ENCODE results near the gene MAP3K20.

The MAP3K20 gene

DNA sequence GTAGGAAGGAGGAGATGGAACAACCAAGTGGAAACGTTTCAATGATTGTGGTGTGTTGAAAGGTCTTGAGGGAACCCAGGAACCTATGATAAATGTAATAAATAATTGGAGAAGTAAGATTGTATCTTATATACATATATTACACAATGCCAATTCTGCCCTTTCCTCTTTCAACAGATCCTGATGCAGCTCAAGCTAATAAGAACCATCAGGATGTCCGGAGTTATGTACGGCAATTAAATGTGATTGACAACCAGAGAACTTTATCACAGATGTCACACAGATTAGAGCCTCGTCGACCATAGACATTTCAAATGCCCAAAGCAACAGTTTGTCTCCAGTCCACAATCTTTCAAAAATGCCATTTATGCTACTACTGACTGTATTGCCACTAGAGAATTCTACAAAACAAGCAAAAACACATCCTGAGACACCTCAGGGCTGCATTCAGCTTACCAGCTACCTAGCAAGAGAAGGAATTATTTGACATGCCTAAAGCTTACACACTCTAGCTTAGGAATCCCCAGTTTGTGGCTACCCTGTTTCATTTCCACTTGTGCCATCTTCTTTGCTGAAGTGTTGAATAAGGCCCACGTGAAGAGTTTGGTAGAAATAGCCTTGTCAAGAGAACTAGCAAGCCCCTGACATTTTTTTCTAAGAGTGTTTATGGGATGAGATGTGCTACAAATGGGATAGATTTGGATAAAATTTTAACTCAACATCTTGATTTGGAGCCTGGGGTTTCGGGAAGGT, 24.0 kb upstream of the MAP3K20 start:
- peak; percentile 35 to 40 for DNase-seq

DNA sequence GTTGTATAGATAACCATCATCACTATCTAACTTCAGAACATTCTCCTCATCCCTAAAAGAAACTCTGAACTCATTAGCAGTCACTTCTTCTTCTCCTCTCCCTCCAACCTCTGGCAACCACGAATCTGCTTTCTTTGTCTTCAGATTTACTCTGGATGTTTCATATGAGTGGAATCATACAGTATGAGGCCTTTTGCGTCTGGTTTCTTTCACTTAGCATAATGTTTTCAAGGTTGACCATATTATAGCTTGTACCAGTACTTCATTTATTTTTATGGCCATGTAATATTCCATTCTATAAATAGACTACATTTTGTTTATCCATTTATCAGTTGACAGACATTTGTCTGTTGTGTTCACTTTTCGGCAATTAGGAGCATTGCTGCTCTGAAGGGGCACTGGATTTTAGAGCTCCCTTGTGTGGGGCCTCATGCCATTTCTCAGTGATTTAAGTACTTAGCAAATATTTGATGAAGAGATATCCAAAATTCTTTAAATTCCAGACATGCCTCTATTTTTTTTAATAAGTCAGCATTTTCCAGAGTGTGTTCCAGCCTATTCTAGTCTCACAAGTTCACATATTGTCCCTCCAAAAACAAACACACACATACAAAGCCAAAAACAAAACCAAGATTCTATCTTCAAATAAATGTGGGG, 22.5 kb upstream of the MAP3K20 start:
- no peak for DNase-seq

DNA sequence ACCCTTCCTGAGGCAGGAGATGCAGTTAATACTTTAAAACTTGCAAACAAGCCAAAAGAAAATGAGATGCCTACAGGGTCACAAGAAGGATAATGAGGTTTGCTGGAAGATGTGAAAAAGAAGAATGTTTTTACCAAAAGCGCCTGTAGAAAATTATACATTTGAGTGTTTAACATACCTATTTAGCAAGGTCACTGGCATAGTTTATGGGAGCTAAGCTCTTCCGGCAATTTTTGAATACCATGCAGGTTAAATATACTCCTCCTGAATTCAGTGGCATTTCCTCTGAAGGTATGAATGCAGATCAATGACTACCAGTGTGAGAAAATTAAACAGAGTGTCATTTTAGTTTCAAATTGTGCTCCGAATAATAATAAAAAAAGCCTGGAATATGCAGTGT, 21.2 kb upstream of the MAP3K20 start:
- DNase-seq, result no peak

DNA sequence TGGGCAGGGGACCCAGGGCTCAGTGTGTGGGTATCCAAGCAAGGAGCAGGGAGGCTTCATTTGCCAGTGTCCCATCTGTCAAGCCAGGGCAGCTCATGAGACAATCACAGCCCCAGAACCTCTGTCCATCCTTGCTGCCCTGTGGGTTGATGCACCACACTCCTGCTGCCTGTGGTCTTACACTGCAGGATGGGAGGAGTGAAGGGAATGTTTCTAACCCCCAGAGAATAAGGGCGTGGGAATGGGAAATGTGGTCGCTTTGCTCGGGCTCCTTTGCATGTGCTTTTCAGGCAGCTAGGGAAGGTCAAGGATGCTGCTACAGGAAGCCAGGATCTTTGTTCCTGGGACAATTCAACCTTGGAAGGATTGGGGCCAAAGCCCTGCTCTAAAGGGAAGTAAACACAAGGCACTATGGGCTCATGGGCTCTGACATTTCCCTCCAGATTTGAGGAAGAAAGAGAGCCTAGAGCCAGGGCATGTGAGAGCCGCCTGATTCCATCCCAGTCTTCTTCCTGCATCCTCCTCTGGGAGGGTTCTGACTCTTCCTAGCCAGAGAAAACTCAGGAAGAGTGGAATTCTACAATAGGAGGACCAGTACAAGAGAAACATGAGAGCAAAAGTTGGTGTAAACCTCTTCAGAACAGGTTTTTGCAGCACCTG, 18.8 kb upstream of the MAP3K20 start:
- DNase-seq, result peak; percentile 36 to 38

DNA sequence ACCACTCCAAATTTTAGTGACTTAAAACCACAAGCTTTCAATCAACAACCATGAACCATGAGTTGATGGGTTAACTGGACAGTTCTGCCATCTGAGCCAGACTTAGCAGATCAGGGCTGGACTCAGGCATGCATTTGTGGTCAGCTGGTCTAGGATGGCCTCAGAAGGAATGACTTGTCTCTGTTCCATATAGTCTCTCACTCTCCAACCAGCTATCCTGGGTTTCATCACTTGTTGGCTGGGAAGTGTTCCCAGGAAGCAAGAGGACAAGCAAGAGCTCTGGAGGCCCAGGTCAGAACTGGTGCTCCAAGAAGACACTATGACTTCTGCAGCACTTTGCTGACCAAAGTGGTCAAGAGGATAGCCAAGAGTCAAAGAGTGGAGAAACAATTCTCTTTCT, 17.5 kb upstream of the MAP3K20 start:
- DNase-seq, result no peak

DNA sequence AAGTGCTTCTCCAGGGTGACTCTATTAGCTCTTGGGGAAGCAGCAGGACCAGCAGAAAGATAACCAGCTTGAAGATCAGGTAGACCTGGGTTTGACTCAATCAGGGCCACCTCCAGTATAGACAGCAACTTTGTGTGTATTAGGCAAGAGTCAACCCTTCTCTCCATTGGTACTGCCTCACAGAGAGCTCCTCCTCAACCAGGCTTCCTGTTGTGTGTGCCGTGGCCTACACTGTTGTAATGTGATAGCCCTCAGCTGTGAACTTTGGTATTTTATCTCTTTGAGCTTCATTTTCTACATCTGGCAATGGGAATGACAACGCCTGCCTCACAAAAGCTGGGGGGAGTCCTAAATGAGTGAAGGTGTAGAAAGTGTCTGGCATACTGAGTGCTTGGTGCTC, 17.0 kb upstream of the MAP3K20 start:
- DNase-seq, result no peak

DNA sequence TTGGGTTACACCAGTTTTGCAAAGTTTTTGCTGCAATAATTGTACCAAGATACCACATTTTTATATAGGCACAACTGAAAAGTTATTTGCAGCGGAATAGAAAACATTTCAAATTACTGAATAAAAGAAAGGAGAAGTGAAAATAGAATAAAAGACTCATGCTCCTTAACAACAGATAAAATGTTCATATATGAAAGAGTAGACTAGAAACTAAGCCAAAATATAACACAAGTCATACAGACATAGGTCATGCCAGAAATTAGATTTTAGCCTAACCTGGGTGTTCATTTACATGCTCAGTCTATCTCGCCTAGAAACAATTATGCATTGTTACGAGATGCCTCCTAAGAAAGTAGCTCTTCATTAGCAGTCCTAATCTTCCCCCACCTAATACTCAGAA, 16.4 kb upstream of the MAP3K20 start:
- DNase-seq, result no peak

DNA sequence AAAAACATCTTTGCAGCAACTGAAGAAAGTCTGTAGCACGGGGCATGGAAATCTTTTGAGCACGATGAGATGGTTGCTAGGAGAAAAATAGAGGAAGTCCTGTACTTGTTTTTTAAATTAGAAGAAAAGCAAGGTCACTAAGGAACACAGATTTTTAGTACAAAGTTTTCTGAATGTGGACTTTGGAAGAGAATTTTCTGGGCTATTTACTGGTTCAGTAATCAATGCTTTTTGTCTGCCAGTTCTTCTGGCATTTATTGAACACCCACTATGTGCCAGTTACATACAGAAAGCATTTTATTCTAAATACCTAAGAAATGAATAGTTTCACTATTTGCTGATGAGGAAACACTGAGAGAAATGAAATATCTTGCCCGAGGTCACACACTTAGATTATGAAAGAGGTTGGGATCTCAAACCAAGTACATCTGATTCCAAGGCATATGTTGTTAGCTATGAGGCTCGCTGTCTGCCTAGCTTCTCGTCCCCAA, 15.6 kb upstream of the MAP3K20 start:
- peak; percentile 42 to 56 for DNase-seq

DNA sequence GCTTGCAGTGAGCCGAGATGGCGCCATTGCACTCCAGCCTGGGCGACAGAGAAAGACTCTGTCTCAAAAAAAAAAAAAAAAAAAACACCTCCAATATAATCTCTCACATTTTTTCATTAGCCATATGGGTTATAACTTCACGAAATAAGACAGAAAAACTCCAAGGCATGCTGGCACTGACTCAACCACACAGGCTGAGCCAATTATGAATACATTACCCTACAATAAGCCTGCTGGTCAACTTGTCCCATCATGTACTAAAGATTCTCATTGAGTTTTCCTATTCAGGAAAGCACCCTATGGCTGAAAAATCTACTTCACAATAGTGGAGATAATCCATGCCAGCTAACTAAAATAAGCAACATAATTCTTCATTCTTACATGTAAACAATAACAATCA, 12.8 kb upstream of the MAP3K20 start:
- no peak for DNase-seq

DNA sequence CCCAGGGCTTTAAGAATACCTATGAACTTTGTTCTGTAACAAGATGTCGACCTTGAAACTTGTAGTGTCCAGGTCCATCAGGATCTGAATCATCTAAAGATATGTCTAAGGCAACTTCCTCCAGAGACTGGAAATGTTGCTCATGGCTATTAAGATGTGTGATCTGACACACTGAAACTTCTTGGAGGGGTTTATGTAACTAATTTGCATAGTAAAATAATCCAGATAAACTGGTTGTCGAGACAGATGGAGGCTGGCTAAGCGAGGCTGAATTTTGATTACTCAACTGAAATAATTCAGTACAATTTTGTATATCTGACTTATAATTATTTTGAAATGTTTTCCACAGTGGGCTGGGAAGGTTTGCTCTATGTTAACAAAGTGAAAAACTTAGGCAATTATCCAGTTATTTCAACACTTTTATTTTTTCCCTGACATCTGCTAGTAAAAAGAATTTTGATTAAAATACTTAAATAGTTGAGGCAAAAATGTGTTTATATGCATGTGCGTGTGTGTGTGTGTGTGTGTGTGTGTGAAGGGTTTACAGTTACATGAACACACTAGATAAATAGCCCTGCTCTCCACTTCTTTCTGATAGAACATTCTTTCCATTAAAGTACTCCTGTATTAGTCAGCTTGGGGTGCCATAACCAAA, 11.4 kb upstream of the MAP3K20 start:
- no peak for DNase-seq

DNA sequence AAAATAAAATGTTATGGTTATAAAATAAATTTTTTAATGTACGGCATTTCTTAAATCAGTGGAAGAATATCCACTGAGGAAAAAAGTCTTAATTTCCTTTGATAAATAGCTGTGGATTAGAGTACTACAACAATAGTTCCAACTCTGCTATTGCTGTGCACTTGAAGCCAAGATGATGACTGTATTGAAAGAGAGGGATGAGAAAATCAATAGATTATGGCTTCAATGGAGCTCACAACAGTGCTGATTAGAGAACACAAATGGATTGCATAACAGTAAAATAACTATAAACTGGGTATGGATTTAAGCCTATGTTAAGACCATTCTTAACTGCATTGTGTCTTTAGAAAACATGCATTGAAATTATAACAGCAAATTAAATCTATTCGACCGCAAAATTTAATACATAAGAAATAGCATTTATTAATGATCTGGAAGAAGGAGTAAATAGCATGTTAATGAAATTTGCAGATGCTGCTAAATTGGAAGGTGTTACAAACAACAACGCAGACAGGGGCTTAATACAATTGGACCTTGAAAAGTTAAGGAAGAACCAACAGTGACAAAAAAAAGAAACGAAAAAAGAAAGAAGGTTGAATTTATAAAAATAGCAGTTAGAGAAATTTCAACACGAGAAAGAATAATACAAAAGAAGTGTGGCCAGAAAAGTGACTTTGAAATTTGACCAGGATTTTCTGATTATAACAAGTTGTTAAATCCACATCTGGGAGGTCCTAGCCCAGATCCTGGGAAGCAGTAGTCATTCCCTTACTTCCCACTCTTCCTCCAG, 8.6 kb upstream of the MAP3K20 start:
- no peak for DNase-seq

DNA sequence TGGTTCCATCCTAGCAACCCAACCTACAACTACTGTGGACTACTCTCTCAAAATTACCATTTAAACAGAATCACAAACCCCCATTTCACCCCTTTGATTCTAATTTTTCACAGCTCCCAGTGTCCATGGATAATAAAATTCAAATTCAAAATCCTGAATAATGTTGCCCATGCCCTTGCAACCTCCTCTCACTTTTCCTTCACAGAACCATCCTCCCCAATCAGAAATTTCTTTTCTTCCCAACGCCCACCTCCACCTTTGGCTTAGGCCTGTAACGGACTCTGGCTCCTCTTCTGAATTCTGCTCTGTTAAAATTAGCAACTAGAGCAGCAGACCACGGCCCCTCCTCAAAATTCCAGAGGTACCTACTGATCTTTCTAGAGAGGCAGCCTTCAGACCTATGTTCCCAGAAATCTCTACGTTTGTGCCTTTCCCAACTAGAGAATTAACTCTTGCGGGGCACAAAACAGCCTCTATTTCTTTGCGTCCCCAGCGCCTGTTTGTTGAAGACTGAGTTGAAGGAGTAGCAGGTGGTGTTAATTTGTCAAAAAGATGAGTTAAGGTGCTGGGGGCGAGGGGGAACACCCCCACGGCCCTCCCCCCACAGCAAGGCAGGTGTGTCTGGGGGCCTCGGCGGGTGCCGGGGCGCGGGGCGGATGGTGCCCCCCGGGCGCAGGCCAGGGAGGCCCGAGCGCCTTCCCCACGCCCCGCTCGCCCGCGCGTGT, 428 bp upstream of the MAP3K20 start:
- DNase-seq, result no peak

DNA sequence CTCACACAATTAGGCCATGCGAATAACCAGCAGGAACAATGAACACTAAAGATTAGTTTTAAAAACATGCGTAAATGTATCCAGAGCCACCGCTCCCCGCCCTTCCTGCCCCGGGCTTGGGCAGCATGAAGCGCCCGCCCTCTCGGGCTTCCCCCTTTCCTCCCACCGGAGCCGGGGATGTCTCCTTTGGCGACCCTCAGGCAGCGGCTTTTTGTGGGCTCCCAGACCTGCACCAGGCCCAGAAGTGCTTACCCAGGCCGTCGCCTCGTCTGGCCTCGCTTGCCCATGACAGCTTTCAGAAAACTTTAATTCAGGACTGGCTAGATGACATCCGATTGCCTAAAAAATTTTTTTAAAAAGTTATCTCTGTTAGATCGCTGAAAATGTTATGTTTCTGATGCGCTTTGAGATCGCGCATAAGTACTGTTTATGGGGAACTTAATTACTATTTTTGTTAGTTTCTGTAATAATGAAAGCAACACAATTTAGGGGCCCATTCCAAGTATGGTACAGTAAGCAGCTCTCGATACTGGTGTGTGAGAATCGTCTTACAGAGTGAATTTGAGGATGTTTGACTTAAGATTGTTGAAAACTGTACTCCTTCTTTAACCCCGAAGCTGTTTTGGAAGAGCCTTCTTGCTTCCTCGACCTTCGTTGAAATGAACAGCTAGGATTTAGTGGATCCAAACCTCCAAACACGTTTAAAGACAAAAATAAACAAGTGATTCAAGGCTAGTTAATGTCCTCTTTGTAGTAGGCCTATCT, 1.1 kb downstream of the MAP3K20 start:
- DNase-seq, result peak; percentile 24 to 57

DNA sequence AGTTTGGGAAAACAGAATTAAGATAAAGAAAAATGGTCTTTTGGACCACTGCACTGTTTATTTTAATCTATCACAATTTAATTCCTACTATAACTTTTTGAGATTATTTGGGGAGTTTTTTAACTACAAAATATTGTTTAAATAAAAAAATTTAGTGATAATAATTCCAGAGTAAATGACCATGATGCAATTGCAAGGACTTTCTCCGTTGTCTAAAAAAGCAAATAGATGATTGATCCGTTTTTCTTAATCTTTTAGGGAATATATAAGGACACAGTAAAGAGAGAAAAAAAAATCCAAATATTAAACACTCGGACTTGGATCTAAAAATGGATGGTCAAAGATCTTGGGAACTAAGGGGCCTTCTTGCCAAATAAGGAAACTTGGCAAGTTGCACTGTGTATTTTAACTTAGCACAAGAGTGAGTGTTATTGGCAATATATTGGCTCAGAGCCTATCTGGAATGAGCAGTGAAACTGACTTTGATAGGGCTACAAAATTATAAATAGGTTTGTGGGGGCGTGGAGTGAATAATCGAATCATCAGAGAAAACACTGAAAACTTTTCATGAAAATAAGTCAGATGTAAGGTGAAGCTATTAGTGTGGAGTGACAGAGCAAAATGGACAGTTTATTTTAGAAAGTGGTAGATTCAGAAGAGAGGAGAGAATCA, 2.0 kb downstream of the MAP3K20 start:
- DNase-seq, result no peak

DNA sequence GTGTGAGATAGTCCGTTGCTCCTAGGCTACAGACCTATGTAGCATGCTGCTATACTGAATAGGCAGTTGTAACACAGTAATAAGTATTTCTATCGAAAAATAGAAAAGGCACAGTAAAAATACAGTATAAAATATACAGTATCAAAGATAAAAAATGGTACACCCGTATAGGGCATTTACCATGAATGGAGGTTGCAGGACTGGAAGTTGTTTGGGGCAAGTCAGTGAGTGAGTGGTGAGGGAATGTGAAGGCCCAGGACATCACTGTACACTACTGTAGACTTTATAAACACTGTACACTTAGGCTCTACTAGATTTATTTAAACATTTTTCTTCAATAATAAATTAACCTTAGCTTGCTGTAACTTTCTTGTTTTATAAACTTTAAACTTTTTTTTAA, 3.5 kb downstream of the MAP3K20 start:
- DNase-seq, result no peak

DNA sequence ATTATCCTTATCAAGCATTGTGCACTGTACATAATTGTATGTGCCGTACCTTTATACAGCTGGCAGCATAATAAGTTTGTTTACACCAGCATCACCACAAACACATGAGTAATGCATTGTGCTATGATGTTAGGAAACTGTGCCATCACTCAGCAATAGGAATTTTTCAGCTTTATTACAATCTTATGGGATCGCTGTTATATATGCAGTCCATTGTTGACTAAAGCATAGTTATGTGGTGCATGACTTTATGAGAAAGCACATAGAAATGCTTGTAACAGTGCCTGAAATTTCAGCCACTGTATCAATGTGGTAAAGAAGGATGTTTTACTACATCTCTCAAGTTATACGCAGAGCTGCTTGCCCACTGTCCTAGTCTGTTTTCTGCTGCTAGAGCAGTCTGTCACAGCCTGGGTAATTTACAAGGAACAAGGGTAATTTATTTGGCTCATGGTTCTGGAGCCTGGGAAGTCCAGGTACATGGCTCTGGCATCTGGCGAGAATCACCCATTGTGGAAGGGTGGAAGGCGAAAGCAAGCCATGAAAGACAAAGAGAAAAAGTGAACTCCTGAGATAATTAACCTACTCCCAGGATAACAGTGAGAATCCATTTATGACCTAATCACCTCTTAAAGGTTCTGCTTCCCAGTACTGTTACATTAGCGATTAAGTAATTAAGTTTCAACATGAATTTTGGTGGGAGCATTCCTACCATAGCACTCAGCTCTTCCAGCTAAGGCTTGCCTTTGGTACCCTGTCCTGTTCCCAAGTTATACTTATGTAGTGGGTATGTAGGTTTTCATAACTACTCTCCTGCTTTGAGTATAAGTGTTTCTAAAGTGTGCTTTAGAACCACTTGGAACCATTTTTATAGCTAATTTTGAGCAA, 4.6 kb downstream of the MAP3K20 start:
- DNase-seq, result no peak

DNA sequence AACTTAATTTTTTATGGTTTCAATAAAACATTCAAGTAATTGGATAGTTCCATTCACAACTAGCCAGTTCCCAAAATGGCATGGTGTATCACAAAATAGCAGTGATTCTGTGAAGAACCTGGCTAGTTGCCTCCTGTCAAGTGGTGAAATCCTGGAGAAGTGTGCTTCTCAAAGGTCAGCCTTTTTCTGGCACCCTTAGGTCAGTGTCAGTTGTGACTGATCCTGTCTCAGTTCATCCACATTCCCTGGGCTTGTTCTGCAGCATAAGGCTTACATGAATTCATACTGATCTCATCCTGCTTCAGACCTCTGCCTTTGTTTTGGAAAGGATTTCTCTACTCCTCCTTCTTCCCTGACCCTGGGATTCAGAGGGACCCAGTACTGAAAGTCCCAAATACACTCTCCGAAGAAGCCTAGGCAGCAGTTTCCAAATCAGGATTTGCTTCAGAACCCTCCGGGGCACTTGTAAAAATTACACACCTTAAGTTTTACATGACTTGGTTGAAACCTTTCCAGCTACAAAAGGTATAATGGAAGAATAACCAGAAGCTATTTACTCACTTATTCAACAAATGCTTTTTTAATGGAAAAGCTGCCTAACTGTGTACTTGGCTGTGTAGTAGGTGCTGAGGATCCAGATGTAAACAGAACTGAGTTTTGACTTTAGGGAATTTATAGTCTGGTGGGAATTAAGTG, 11.0 kb downstream of the MAP3K20 start:
- no peak for DNase-seq

DNA sequence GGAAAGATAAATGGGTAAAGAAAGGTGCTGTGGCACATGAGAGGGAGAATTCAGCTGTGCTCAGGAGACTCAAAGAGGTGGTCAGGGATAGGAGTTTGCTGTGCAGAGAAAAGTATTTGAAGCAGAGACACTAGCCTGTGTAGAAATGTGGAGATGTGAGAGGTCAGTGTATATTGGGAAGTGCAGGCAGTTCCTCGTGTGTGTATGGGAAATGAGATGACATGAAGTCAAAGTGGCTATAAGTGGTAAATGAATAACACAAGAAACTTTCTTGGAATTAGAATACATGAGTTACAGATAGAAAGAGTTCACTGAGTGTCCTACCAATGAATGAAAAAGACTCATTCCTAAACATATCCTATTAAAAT, 11.6 kb downstream of the MAP3K20 start:
- no peak for DNase-seq
